Natural killer cell (primary cell): ENCODE data around the gene ANKRD44. TPM values are rescaled to one million over a fixed set of nuclear protein-coding genes. Genes with fewer than 3 reads are reported as not detected.

Source experiments
- ATAC-seq, 3 donors: fragments of 150-1000 bp in 2 of 3; fragments of 200-7000 bp in 1 of 3; cut with Tn5 transposase; 1 replicate in 1 of 3; 2 replicates in 2 of 3; pipeline ENCODE4 v1.10.0; 2021; ENCODE audit warnings: mild to moderate bottlenecking in 2 of 3, moderate library complexity in 2 of 3
- DNase-seq, 2 donors: peaks; one replicate each; pipeline versions ENCODE4 v3.0.0 to v3.0.0-alpha.2; 2013 to 2021; ENCODE audit warnings: mixed read lengths in 1 of 2
- H3K27ac ChIP-seq: one replicate; pipeline ENCODE4 v1.5.1; 2013; ENCODE audit warnings: mild to moderate bottlenecking, low read length
- H3K27me3 ChIP-seq: one replicate; pipeline ENCODE4 v1.6.1; 2013; ENCODE audit warnings: low read length; ENCODE audit not compliant: control insufficient read depth, insufficient read depth
- H3K36me3 ChIP-seq: one replicate; pipeline ENCODE4 v1.6.1; 2013; ENCODE audit warnings: low read length; ENCODE audit not compliant: control insufficient read depth, insufficient read depth
- H3K4me1 ChIP-seq: one replicate; pipeline ENCODE4 v1.6.1; 2013; ENCODE audit warnings: low read length; ENCODE audit not compliant: control insufficient read depth, insufficient read depth
- H3K4me3 ChIP-seq: one replicate; pipeline ENCODE4 v1.5.1; 2013; ENCODE audit warnings: low read length
- H3K9me3 ChIP-seq: one replicate; pipeline ENCODE4 v1.6.1; 2013; ENCODE audit warnings: low read length; ENCODE audit not compliant: control insufficient read depth, insufficient read depth
- H3K27ac Mint-ChIP-seq, 2 donors: one replicate each; pipeline ENCODE4 v1.8.0; 2022; ENCODE audit warnings: mild to moderate bottlenecking in 2 of 2, mixed read lengths in 2 of 2, moderate library complexity in 1 of 2
- H3K27me3 Mint-ChIP-seq, 2 donors: one replicate each; pipeline ENCODE4 v1.8.0; 2022; ENCODE audit warnings: low read depth in 2 of 2, mixed read lengths in 2 of 2
- H3K36me3 Mint-ChIP-seq: one replicate; pipeline ENCODE4 v1.8.0; 2022; ENCODE audit warnings: mixed read lengths
- H3K4me1 Mint-ChIP-seq, 2 donors: one replicate each; pipeline ENCODE4 v1.8.0; 2022; ENCODE audit warnings: mixed read lengths in 2 of 2
- H3K4me3 Mint-ChIP-seq: one replicate; pipeline ENCODE4 v1.8.0; 2022; ENCODE audit warnings: mild to moderate bottlenecking, moderate library complexity, mixed read lengths
- H3K9me3 Mint-ChIP-seq, 2 donors: one replicate each; pipeline ENCODE4 v1.8.0; 2022; ENCODE audit warnings: mixed read lengths in 2 of 2
- WGBS: methylation state at CpG from one replicate; pipeline ENCODE4 v1.1.7; 2013; ENCODE audit warnings: missing lambda C conversion rate; ENCODE audit not compliant: insufficient coverage; 5-methylcytosine and 5-hydroxymethylcytosine counted together
- intact Hi-C: fragments of 100-400 bp; cut with micrococcal nuclease; formaldehyde crosslinking; loops from one replicate; pipeline ENCODE4 v1.14.2; 2022
- total RNA-seq, 4 donors: library from RNA; stranded (reverse); fragments of 120-200 nt in 1 of 4; gene quantifications; one replicate each; pipeline versions ENCODE4 v1.2.3 to v1.2.4, GENCODE V29; 2013 to 2022
- TF ChIP-seq, protein P1 (sequence below): fragments of 200-600 bp; IDR thresholded peaks from one replicate; pipeline ENCODE4 v1.8.0; 2022; ENCODE audit warnings: antibody characterized with exemption

The ANKRD44 gene
- total RNA-seq, 3 donors from 2014 or later (not counting 1 experiment from before 2014, with no cell fraction given) = 252 to 376 (median 311) TPM

DNA sequence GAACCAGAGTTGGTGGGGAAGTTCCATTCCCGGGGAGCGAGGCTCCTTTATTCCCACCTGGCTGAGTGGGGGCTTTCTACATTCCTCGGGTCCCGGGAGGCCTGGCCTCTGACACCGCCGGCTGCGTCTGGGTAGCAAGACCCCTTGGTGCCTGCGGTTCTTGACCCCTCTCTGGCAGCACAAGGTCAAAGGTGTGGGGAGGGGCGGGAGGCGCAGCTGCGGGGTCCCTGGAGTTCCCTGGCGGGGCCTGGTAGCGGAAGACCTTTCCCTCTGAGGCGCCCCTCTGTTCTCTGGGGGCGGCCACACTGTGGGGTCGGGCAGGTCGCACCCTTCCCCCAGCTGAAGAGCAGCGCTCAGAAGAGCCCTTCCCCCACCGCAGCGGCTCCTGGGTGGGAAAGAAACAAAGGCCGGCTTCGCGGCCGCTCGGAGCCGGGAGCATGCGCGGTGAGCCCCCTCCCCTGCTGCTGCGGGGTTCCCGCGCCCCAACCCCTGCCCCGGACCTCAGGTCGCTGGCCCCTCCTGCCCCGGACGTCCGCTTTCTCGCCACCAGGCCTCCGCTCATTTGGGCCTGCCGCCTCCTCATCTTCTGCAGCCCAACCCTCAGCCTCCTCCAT, 146.3 kb downstream of the ANKRD44 start:
- Mint-ChIP-seq H3K36me3 (no peaks in the 10 kb centered on the region), H3K27ac (peak overlapping the region; percentile 80 to 86), H3K27me3 (no peaks in the 10 kb centered on the region), H3K4me3 (peak overlapping the region; percentile 51), H3K9me3 (no peaks in the 10 kb centered on the region), H3K4me1 (peaks cover 81% of the 10 kb centered on the region in 2 donors)
- Histone ChIP-seq H3K4me1 (peaks cover 57% of the 10 kb centered on the region), H3K36me3 (peaks cover 9% of the 10 kb centered on the region), H3K4me3 (no peak overlapping the region), H3K27ac (no peak overlapping the region), H3K9me3 (no peaks in the 10 kb centered on the region), H3K27me3 (no peaks in the 10 kb centered on the region)
- intact Hi-C loops = no loop called here
- no peak for DNase-seq
- TF ChIP-seq, protein P1, sequence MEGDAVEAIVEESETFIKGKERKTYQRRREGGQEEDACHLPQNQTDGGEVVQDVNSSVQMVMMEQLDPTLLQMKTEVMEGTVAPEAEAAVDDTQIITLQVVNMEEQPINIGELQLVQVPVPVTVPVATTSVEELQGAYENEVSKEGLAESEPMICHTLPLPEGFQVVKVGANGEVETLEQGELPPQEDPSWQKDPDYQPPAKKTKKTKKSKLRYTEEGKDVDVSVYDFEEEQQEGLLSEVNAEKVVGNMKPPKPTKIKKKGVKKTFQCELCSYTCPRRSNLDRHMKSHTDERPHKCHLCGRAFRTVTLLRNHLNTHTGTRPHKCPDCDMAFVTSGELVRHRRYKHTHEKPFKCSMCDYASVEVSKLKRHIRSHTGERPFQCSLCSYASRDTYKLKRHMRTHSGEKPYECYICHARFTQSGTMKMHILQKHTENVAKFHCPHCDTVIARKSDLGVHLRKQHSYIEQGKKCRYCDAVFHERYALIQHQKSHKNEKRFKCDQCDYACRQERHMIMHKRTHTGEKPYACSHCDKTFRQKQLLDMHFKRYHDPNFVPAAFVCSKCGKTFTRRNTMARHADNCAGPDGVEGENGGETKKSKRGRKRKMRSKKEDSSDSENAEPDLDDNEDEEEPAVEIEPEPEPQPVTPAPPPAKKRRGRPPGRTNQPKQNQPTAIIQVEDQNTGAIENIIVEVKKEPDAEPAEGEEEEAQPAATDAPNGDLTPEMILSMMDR = no peak
- 83% methylated on average over 39 of the region's 39 CpGs for WGBS
- ATAC-seq = no peak

DNA sequence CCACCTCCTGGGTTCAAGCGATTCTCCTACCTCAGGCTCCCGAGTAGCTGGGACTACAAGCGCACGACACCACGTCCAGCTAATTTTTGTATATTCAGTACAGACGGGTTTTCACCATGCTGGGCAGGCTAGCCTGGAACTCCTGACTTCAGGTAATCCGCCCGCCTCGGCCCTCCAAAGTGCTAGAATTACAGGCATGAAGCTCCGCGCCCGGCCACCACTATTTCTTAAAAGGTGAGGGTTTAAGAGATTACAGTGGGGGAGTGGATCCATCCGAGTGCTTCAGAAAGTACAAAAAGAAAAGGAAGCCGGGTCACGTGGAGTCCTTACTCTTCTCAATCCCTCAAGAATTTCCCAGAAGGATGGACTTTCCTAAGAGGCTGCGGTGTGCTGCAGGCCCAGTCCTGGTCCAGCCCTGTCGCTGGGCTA, 146.9 kb downstream of the ANKRD44 start:
- TF ChIP-seq, protein P1 = no peak
- no peaks in the 10 kb centered on the region for H3K9me3 Mint-ChIP-seq
- Histone ChIP-seq H3K27me3 (no peaks in the 10 kb centered on the region), H3K9me3 (no peaks in the 10 kb centered on the region), H3K4me3 (no peak overlapping the region), H3K27ac (no peak overlapping the region), H3K4me1 (peaks cover 53% of the 10 kb centered on the region), H3K36me3 (peaks cover 8% of the 10 kb centered on the region)
- 97% methylated on average over 17 of the region's 17 CpGs for WGBS
- intact Hi-C loops = no loop called here
- no peak for DNase-seq
- no peak overlapping the region for H3K4me3 Mint-ChIP-seq
- peak overlapping the region; percentile 86 to 88 for H3K27ac Mint-ChIP-seq
- H3K27me3 Mint-ChIP-seq = no peaks in the 10 kb centered on the region
- H3K4me1 Mint-ChIP-seq = peaks cover 81% of the 10 kb centered on the region in 2 donors
- no peaks in the 10 kb centered on the region for H3K36me3 Mint-ChIP-seq
- no peak for ATAC-seq

DNA sequence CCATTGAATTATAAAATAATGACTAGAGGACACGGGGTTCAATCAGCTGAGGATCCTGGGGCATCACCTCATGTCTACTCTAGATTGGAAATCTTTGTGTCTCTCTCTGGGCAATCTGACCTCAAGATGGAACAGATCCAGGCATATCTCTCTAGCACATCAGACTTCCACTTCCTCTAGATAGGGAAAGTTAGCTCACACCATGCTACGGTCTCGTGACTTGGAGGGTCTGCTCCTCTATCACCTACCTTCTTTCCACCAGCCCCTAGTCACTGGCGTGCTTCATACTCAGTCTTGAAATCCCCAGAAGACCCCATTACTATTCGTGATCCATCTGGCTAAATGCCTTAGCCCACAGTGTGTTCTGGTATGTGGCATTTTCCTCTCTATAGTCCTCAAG, 148.8 kb downstream of the ANKRD44 start:
- no peaks in the 10 kb centered on the region for H3K27me3 ChIP-seq
- no peak overlapping the region for H3K27ac ChIP-seq
- no peaks in the 10 kb centered on the region for H3K36me3 Mint-ChIP-seq
- H3K4me1 Mint-ChIP-seq = peaks cover 77 to 79% of the 10 kb centered on the region in 2 donors
- ATAC-seq = peak in 1 of 3 donors; percentile 42
- no peaks in the 10 kb centered on the region for H3K9me3 Mint-ChIP-seq
- H3K4me3 Mint-ChIP-seq = peak overlapping the region; percentile 1
- no peak for DNase-seq
- H3K4me3 ChIP-seq = no peak overlapping the region
- 66% methylated on average over 5 of the region's 5 CpGs for WGBS
- intact Hi-C loops = no loop called here
- no peaks in the 10 kb centered on the region for H3K27me3 Mint-ChIP-seq
- TF ChIP-seq, protein P1 = no peak
- no peaks in the 10 kb centered on the region for H3K9me3 ChIP-seq
- H3K27ac Mint-ChIP-seq = peak overlapping the region; percentile 86 to 88
- H3K36me3 ChIP-seq = peaks cover 6% of the 10 kb centered on the region
- H3K4me1 ChIP-seq = peaks cover 54% of the 10 kb centered on the region
